BE2C (cell line): ENCODE results near the gene ABR.
"Not testable (repeated sequence)": the region's sequence is repeated elsewhere in the genome, so short reads cannot be mapped to it uniquely, and the experiment has no call there.

ENCODE experiments used
- DNase-seq: peaks from one replicate; pipeline ENCODE4 v3.0.0-alpha.2; 2020
- H3K27me3 ChIP-seq: fragments of 250-450 bp; sonication (Bioruptor Pico); 2 replicates; pipeline ENCODE4 v1.5.1; 2020; ENCODE audit warnings: mild to moderate bottlenecking
- H3K36me3 ChIP-seq: fragments of 250-450 bp; sonication (Bioruptor Pico); 2 replicates; pipeline ENCODE4 v1.5.1; 2020; ENCODE audit warnings: mild to moderate bottlenecking
- H3K4me1 ChIP-seq: fragments of 250-450 bp; sonication (Bioruptor Pico); 2 replicates; pipeline ENCODE4 v1.5.1; 2020
- H3K4me3 ChIP-seq: 2 replicates; pipeline ENCODE4 v1.5.1; 2011; ENCODE audit warnings: low read depth, low read length
- H3K9me3 ChIP-seq: fragments of 250-450 bp; sonication (Bioruptor Pico); 2 replicates; pipeline ENCODE4 v1.5.1; 2020
- CTCF ChIP-seq: IDR thresholded peaks from 2 replicates; pipeline ENCODE4 v1.5.1; 2012; ENCODE audit warnings: mild to moderate bottlenecking, low read depth, low read length

Gene ABR

GRCh38 chr17:1001640-1002411, 178.0 kb downstream of the ABR start:
- DNase-seq: no peak
- no peak for TF ChIP-seq CTCF
- H3K4me1 ChIP-seq: no peaks in the 10 kb centered on the region
- no peaks in the 10 kb centered on the region for H3K27me3 ChIP-seq
- H3K4me3 ChIP-seq: no peak overlapping the region
- peaks cover 26% of the 10 kb centered on the region for H3K36me3 ChIP-seq
- H3K9me3 ChIP-seq: no peaks in the 10 kb centered on the region

GRCh38 chr17:1000597-1001461, 179.0 kb downstream of the ABR start:
- Histone ChIP-seq H3K36me3 (peaks cover 23% of the 10 kb centered on the region), H3K9me3 (no peaks in the 10 kb centered on the region), H3K4me1 (no peaks in the 10 kb centered on the region), H3K27me3 (no peaks in the 10 kb centered on the region), H3K4me3 (no peak overlapping the region)
- no peak for TF ChIP-seq CTCF
- DNase-seq: no peak

- H3K4me3 ChIP-seq: peak overlapping the region; percentile 88
- TF ChIP-seq CTCF: no peak
- no peak for DNase-seq
- H3K27me3 ChIP-seq: no peaks in the 10 kb centered on the region
- H3K9me3 ChIP-seq: no peaks in the 10 kb centered on the region
- H3K4me1 ChIP-seq: no peaks in the 10 kb centered on the region
- peaks cover 20% of the 10 kb centered on the region for H3K36me3 ChIP-seq
Measured at GRCh38 chr17:998111-998510, 181.7 kb downstream of the ABR start.

GRCh38 chr17:996554-997344, 183.0 kb downstream of the ABR start, which contains the start of gene TIMM22:
Gene TIMM22 (plus strand): TSS chr17:997129. CDS start chr17:997143, 14 bp downstream.
- H3K4me3 ChIP-seq: peak within 1 kb of the TSS; percentile 88
- no peaks in the 10 kb centered on the region for H3K27me3 ChIP-seq
- H3K4me1 ChIP-seq: no peaks in the 10 kb centered on the region
- peaks cover 14% of the 10 kb centered on the region for H3K36me3 ChIP-seq
- no peaks in the 10 kb centered on the region for H3K9me3 ChIP-seq
- peak; percentile 87 for DNase-seq
- TF ChIP-seq CTCF: peak; percentile 66

DNA sequence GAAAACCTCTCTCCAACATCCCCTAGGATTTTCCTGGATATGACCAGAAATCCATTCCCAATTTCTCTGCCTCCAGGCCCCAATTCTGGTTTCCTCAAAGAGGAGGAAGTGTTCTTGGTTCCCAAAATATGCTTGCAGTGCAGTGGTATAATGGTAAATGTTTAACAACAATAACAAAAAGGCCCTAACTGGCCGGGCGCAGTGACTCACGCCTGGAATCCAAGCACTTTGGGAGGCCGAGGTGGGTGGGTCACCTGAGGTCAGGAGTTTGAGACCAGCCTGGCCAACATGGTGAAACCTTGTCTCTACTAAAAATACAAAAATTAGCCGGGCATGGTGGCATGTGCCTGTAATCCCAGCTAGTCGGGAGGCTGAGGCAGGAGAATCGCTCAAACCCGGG, 184.5 kb downstream of the ABR start:
- H3K27me3 ChIP-seq, H3K4me1 ChIP-seq, H3K36me3 ChIP-seq, DNase-seq, H3K9me3 ChIP-seq, H3K4me3 ChIP-seq: not testable (repeated sequence)

GRCh38 chr17:992933-993332, 186.8 kb downstream of the ABR start:
- Histone ChIP-seq H3K27me3 (no peaks in the 10 kb centered on the region), H3K4me3 (no peak overlapping the region), H3K4me1 (no peaks in the 10 kb centered on the region), H3K9me3 (no peaks in the 10 kb centered on the region), H3K36me3 (no peaks in the 10 kb centered on the region)
- no peak for TF ChIP-seq CTCF
- no peak for DNase-seq
